ENCODE measurements around the gene KCTD19. TPM values are rescaled to one million over a fixed set of nuclear protein-coding genes. Genes with fewer than 3 reads are reported as not detected.
"Not testable (repeated sequence)": the region's sequence is repeated elsewhere in the genome, so short reads cannot be mapped to it uniquely, and the experiment has no call there.

Gene KCTD19
- total RNA-seq, 1 donor from 2014 or later, result not detected

DNA sequence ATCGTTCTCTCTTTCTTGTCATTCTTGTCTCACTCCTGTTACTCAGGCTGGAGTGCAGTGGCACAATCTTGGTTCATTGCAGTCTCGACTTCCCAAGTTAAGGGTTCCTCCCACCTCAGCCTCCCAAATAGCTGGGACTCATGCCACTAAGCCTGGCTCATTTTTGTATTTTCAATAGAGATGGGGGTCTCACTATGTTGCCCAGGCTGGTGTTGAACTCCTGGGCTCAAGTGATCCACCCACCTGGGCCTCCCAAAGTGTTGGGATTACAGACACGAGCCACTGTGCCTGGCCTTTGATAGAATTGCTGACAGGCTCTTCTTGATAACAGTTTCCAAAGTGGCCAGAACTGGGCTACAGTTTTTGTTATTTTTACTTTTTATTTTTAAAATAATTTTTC, 34.5 kb upstream of the KCTD19 start:
- intact Hi-C loops (cut with DNase I), result no loop called here
- no peaks in the 10 kb centered on the region for H3K4me1 ChIP-seq
- H3K36me3 ChIP-seq, result no peaks in the 10 kb centered on the region
- H3K27ac ChIP-seq, result no peak overlapping the region
- DNase-seq (ENCODE audit: extremely low spot score in 2 of 2), result no peak
- TF ChIP-seq POLR2AphosphoS5 (IDR thresholded peaks at IDR 0.05; ENCODE audit: insufficient read depth in 1 of 2, low read depth in 1 of 2) (no peak), POLR2A (IDR thresholded peaks at IDR 0.05) (no peak)
- TF ChIP-seq, protein P1, sequence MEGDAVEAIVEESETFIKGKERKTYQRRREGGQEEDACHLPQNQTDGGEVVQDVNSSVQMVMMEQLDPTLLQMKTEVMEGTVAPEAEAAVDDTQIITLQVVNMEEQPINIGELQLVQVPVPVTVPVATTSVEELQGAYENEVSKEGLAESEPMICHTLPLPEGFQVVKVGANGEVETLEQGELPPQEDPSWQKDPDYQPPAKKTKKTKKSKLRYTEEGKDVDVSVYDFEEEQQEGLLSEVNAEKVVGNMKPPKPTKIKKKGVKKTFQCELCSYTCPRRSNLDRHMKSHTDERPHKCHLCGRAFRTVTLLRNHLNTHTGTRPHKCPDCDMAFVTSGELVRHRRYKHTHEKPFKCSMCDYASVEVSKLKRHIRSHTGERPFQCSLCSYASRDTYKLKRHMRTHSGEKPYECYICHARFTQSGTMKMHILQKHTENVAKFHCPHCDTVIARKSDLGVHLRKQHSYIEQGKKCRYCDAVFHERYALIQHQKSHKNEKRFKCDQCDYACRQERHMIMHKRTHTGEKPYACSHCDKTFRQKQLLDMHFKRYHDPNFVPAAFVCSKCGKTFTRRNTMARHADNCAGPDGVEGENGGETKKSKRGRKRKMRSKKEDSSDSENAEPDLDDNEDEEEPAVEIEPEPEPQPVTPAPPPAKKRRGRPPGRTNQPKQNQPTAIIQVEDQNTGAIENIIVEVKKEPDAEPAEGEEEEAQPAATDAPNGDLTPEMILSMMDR (IDR thresholded peaks at IDR 0.05), result no peak
- H3K27me3 ChIP-seq, result no peaks in the 10 kb centered on the region
- H3K4me3 ChIP-seq, result no peak overlapping the region
- no peaks in the 10 kb centered on the region for H3K9me3 ChIP-seq

DNA sequence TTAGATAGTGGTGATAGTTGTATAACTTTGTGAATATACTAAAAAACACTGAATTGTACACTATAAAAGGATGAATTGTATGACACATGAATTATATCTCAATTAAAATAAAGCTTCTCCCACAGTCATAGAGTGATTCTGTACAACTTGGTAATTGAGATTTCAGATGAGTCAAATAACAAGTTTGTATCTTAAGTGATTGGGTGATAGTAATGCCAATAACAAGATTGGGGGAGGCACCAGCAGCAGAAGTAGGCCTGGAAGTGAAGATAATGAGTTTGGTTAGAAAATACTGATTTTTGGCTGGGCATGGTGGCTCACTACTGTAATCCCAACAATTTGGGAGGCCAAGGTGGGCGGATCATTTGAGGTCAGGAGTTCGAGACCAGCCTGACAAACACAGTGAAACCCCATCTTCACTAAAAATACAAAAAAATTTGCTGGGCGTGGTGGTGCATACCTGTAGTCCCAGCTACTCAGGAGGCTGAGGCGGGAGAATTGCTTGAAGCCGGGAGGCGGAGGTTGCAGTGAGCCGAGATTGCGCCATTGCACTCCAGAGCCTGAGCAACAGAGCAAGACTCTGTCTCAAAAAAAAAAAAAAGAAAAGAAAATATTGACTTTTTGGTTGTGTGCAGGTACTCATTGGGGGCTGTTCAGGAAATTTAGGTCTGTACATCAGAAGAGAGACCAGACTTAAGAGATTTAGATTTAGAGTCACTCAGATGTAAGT, 33.2 kb upstream of the KCTD19 start:
- H3K36me3 ChIP-seq; H3K4me1 ChIP-seq; DNase-seq (ENCODE audit: extremely low spot score in 2 of 2); H3K27me3 ChIP-seq; H3K9me3 ChIP-seq; H3K27ac ChIP-seq; H3K4me3 ChIP-seq; intact Hi-C loops (cut with DNase I): not testable (repeated sequence)

DNA sequence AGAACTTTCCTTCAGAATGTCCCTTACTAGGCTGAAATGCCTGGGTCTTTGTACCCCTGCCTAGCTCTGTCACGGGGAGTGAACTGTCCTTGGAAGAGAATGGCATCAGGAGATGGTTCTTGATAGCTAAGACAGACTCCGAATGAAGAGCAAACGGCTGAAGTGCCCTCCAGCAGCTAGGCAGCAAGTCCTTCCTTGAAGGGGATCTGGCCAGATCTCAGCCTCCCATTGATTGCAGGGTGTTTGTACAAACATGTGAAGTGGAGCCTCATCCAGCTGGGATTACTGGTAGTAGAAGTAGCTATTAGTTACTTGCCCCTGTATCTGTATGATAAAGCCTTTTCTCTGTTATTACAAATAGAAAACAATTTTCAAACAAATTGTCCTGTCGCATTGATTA, 31.0 kb upstream of the KCTD19 start:
- no peak overlapping the region for H3K27ac ChIP-seq
- no peaks in the 10 kb centered on the region for H3K36me3 ChIP-seq
- no peaks in the 10 kb centered on the region for H3K27me3 ChIP-seq
- no peak overlapping the region for H3K4me3 ChIP-seq
- intact Hi-C loops (cut with DNase I), result no loop called here
- no peak for TF ChIP-seq POLR2AphosphoS5 (IDR thresholded peaks at IDR 0.05; ENCODE audit: insufficient read depth in 1 of 2, low read depth in 1 of 2)
- TF ChIP-seq POLR2A (IDR thresholded peaks at IDR 0.05), result no peak
- TF ChIP-seq, protein P1 (IDR thresholded peaks at IDR 0.05), result no peak
- DNase-seq (ENCODE audit: extremely low spot score in 2 of 2), result no peak
- H3K4me1 ChIP-seq, result no peaks in the 10 kb centered on the region
- no peaks in the 10 kb centered on the region for H3K9me3 ChIP-seq

DNA sequence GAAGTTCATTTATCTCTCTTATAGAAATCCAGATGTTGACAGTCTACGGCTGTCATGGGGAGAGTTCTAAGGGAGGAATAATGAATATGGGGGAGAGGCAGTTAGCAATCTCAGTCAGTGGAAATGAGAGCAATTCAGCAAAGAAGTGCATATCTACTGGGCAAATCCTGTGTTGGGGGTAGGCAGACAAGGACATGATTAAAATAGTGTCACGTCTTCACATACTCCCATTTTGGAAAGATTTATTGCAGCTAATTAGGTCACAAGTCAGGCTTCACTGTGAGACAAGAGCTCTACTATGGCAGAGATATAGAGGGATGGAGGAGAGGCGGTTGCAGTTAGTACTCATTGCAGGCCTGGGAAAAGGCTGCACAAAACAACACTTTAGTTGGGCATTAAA, 29.9 kb upstream of the KCTD19 start:
- Histone ChIP-seq H3K27ac (no peak overlapping the region), H3K4me1 (no peaks in the 10 kb centered on the region), H3K36me3 (no peaks in the 10 kb centered on the region), H3K27me3 (no peaks in the 10 kb centered on the region), H3K9me3 (no peaks in the 10 kb centered on the region), H3K4me3 (no peak overlapping the region)
- TF ChIP-seq, protein P1 (IDR thresholded peaks at IDR 0.05), result no peak
- TF ChIP-seq POLR2AphosphoS5 (IDR thresholded peaks at IDR 0.05; ENCODE audit: insufficient read depth in 1 of 2, low read depth in 1 of 2) (no peak), POLR2A (IDR thresholded peaks at IDR 0.05) (no peak)
- DNase-seq (ENCODE audit: extremely low spot score in 2 of 2), result no peak
- intact Hi-C loops (cut with DNase I), result no loop called here

DNA sequence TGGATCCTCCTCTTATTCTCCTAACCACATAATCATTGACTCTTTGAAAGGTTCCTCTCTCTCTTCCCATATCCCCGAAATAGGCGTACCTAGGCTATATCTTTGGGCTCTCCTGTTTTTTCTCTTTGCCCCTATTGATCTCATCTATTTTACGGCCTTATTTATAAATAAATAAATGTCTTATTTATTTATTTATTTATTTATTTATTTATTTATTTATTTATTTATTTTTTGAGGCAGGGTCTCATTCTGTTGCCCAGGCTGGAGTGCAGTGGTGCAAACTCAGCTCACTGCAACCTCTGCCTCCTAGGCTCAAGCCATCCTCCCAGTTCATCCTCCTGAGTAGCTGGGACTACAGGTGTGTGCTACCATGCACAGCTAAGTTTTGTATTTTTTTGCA, 25.9 kb upstream of the KCTD19 start:
- H3K27me3 ChIP-seq; H3K27ac ChIP-seq; H3K9me3 ChIP-seq; DNase-seq (ENCODE audit: extremely low spot score in 2 of 2); intact Hi-C loops (cut with DNase I); H3K36me3 ChIP-seq; H3K4me1 ChIP-seq; H3K4me3 ChIP-seq: not testable (repeated sequence)

DNA sequence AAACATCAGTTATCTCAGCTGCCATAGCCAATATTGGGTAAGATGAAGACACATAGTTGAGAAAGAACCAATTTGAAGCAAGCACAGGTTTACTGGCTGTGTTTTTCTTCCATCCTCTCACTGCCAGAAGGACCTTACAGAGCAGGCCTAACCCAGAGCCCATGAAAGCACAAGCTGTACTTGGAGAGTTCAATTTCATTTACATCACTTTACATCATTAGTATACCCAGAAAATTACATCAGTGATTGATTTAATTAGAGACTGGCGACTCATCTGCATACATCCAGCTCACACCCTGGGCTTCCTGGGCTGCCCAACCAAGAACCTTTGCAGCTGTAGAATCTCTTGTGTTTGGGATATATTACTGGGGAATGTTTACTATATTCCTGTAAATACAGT, 23.8 kb upstream of the KCTD19 start:
- no peaks in the 10 kb centered on the region for H3K4me1 ChIP-seq
- H3K27me3 ChIP-seq, result no peaks in the 10 kb centered on the region
- DNase-seq (ENCODE audit: extremely low spot score in 2 of 2), result no peak
- H3K36me3 ChIP-seq, result no peaks in the 10 kb centered on the region
- no peak overlapping the region for H3K4me3 ChIP-seq
- H3K9me3 ChIP-seq, result no peaks in the 10 kb centered on the region
- no peak overlapping the region for H3K27ac ChIP-seq
- intact Hi-C loops (cut with DNase I), result no loop called here
- TF ChIP-seq POLR2AphosphoS5 (IDR thresholded peaks at IDR 0.05; ENCODE audit: insufficient read depth in 1 of 2, low read depth in 1 of 2), result no peak
- no peak for TF ChIP-seq POLR2A (IDR thresholded peaks at IDR 0.05)
- TF ChIP-seq, protein P1 (IDR thresholded peaks at IDR 0.05), result no peak

Data from vagina (tissue), 2 donors.